Esophagus muscularis mucosa (tissue), 4 donors: Measurements from ENCODE around the gene XYLT1. TPM values are rescaled to one million over a fixed set of nuclear protein-coding genes. Genes with fewer than 3 reads are reported as not detected.

Experiments used
- DNase-seq: peaks from one replicate; pipeline ENCODE4 v3.0.0-alpha.2; 2017; ENCODE audit errors: extremely low spot score
- H3K27ac ChIP-seq, 4 donors: fragments of 200-600 bp; sonication (generic); replicated peaks in 1 of 4; 1 replicate in 3 of 4; 2 replicates in 1 of 4; pipeline ENCODE4 v1.5.1; 2016 to 2019; ENCODE audit warnings: mild to moderate bottlenecking in 1 of 4
- H3K27me3 ChIP-seq, 4 donors: fragments of 200-600 bp; sonication (generic); one replicate each; pipeline versions ENCODE4 v1.5.1 to v1.6.0; 2016 to 2019
- H3K36me3 ChIP-seq, 4 donors: fragments of 200-600 bp; sonication (generic); one replicate each; pipeline ENCODE4 v1.5.1; 2016 to 2019
- H3K4me1 ChIP-seq, 4 donors: fragments of 200-600 bp; sonication (generic); one replicate each; pipeline ENCODE4 v1.5.1; 2016 to 2019
- H3K4me3 ChIP-seq, 4 donors: fragments of 200-600 bp; sonication (generic); 1 replicate in 2 of 4; 2 replicates in 2 of 4; pipeline ENCODE4 v1.5.1; 2016 to 2019; ENCODE audit warnings: mild to moderate bottlenecking in 4 of 4, moderate library complexity in 1 of 4
- H3K9me3 ChIP-seq, 4 donors: fragments of 200-600 bp; sonication (generic); 1 replicate in 3 of 4; 2 replicates in 1 of 4; pipeline ENCODE4 v1.5.1; 2016 to 2019
- CTCF ChIP-seq, 3 experiments: fragments of 200-600 bp in 2 of 3; fragments of 450-650 bp in 1 of 3; sonication (generic) in 2 of 3; IDR thresholded peaks; one replicate each; pipeline ENCODE4 v1.5.1; 2017 to 2019; ENCODE audit warnings: antibody characterized with exemption in 3 of 3, mild to moderate bottlenecking in 2 of 3, moderate library complexity in 1 of 3
- EP300 ChIP-seq: sonication (generic); formaldehyde crosslinking; IDR thresholded peaks from one replicate; pipeline ENCODE4 v1.6.1; 2017; ENCODE audit warnings: antibody characterized with exemption
- POLR2A ChIP-seq: fragments of 450-650 bp; IDR thresholded peaks from one replicate; pipeline ENCODE4 v1.6.1; 2017; ENCODE audit warnings: antibody characterized with exemption, moderate library complexity, mild to moderate bottlenecking, low read depth
- POLR2AphosphoS5 ChIP-seq, 2 donors: sonication (generic); formaldehyde crosslinking; IDR thresholded peaks; one replicate each; pipeline ENCODE4 v1.6.1; 2017; ENCODE audit warnings: antibody characterized with exemption in 2 of 2
- WGBS: methylation state at CpG from one replicate; pipeline ENCODE4 v1.1.5; 2018; 5-methylcytosine and 5-hydroxymethylcytosine counted together
- intact Hi-C: fragments of 100-400 bp; cut with DNase I; formaldehyde crosslinking; loops from one replicate; pipeline ENCODE4 v1.15.1; 2023
- total RNA-seq, 4 donors: library from RNA; depleted of rRNA; stranded (reverse); fragments of >200 nt; gene quantifications; one replicate each; pipeline versions ENCODE4 v1.1.0 to v1.2.1, GENCODE V29; 2016

Gene XYLT1
- total RNA-seq, 4 donors from 2014 or later: 25.2 to 57.1 (median 33.5) TPM

DNA sequence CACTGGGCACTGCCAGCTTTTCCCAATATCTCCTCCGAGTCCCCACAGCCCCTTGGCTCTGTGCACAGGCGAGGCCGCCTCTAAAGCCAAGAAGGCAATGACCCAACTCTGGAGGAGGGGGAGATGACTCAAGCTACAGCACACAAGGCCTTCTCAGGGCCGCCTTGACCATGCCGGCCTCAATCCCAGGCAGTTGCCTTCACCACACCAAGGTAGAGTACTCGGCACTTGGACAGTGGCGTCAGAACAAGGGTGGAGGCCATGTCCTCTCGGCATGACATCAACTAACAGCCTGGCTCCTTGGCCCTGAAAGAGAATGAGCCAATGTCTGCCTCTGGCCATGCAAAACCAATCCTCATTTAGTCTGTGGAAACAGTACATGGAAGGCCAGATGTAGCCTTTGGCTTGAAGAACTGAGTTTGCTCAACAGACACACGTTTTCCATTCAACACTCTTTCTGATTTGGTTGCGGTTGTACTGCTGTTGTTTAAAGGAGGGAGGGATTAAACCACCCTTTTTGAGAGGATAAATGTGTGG is 139.6 kb downstream of the XYLT1 start:
- TF ChIP-seq CTCF (IDR thresholded peaks at IDR 0.05) (no peak), POLR2A (no peak), EP300 (no peak), POLR2AphosphoS5 (IDR thresholded peaks at IDR 0.05) (peak; percentile 51 to 63)
- Histone ChIP-seq H3K27ac (peak overlapping the region; percentile 57 to 93 (median 91)), H3K36me3 (no peaks in the 10 kb centered on the region), H3K4me1 (peaks cover 9 to 68% (median 60%) of the 10 kb centered on the region in 4 donors), H3K27me3 (no peaks in the 10 kb centered on the region), H3K9me3 (no peaks in the 10 kb centered on the region), H3K4me3 (no peak overlapping the region)
- DNase-seq: no peak
- intact Hi-C loops: no loop called here
- WGBS: 80% methylated on average over 10 of the region's 10 CpGs

GRCh38 chr16:17330044-17330443 is 140.7 kb downstream of the XYLT1 start:
- intact Hi-C loops: no loop called here
- WGBS: 84% methylated on average over 4 of the region's 4 CpGs
- H3K4me1 ChIP-seq: peaks cover 9 to 63% (median 56%) of the 10 kb centered on the region in 4 donors

DNA sequence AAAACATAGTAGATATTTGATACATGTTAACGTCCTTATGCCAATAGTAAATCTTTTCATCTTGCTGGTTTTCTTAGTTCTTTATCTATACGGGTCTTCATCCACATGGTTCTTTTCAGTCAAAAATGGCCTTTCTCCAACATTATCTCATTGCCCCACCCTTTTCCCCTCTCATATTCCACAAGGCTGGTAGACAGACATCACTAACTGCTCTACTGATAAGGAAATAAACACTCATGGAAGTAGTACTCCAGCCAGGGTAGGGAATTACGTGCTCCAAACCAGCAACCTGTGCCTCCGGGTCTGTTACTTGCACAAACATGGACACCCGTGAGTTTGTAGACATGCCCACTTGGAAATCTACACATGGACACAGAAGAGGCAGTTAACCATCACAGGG is 141.4 kb downstream of the XYLT1 start:
- Histone ChIP-seq H3K4me3 (no peak overlapping the region), H3K36me3 (no peaks in the 10 kb centered on the region), H3K9me3 (no peaks in the 10 kb centered on the region), H3K27me3 (no peaks in the 10 kb centered on the region), H3K4me1 (peaks cover 9 to 62% (median 53%) of the 10 kb centered on the region in 4 donors), H3K27ac (peak overlapping the region; percentile 75 to 93 (median 84))
- TF ChIP-seq POLR2A (no peak), CTCF (IDR thresholded peaks at IDR 0.05) (no peak), POLR2AphosphoS5 (IDR thresholded peaks at IDR 0.05) (no peak), EP300 (no peak)
- DNase-seq: no peak
- intact Hi-C loops: no loop called here
- WGBS: 57% methylated on average over 5 of the region's 5 CpGs

More at GRCh38 chr16:17330044-17330443, 140.7 kb downstream of the XYLT1 start:
- Histone ChIP-seq H3K27me3 (no peaks in the 10 kb centered on the region), H3K27ac (peak overlapping the region; percentile 75 to 93 (median 84)), H3K9me3 (no peaks in the 10 kb centered on the region), H3K36me3 (no peaks in the 10 kb centered on the region), H3K4me3 (no peak overlapping the region)
- no peak for DNase-seq
- no peak for TF ChIP-seq POLR2A
- TF ChIP-seq POLR2AphosphoS5 (IDR thresholded peaks at IDR 0.05): no peak
- no peak for TF ChIP-seq EP300
- TF ChIP-seq CTCF (IDR thresholded peaks at IDR 0.05): no peak

GRCh38 chr16:17328932-17329331 is 141.8 kb downstream of the XYLT1 start:
- intact Hi-C loops: no loop called here

More at GRCh38 chr16:17328932-17329331, 141.8 kb downstream of the XYLT1 start:
- Histone ChIP-seq H3K4me1 (peaks cover 9 to 62% (median 49%) of the 10 kb centered on the region in 4 donors), H3K9me3 (no peaks in the 10 kb centered on the region), H3K36me3 (no peaks in the 10 kb centered on the region), H3K27ac (peak overlapping the region; percentile 75 to 93 (median 84)), H3K27me3 (no peaks in the 10 kb centered on the region), H3K4me3 (no peak overlapping the region)
- peak; percentile 60 to 71 for TF ChIP-seq POLR2AphosphoS5 (IDR thresholded peaks at IDR 0.05)
- no peak for TF ChIP-seq CTCF (IDR thresholded peaks at IDR 0.05)
- WGBS: 34% methylated on average over 9 of the region's 9 CpGs
- DNase-seq: no peak
